ENCODE measurements around the gene PHKG1.
"Not testable (repeated sequence)": the region's sequence is repeated elsewhere in the genome, so short reads cannot be mapped to it uniquely, and the experiment has no call there.

The PHKG1 gene

GRCh38 chr7:56092789-56093531 lies at the start of gene PHKG1:
TSS of gene PHKG1 (minus strand) at chr7:56092952. CDS start at chr7:56088941, 4,011 bp downstream.
- peak; percentile 87 for DNase-seq (ENCODE audit: low spot score)

DNA sequence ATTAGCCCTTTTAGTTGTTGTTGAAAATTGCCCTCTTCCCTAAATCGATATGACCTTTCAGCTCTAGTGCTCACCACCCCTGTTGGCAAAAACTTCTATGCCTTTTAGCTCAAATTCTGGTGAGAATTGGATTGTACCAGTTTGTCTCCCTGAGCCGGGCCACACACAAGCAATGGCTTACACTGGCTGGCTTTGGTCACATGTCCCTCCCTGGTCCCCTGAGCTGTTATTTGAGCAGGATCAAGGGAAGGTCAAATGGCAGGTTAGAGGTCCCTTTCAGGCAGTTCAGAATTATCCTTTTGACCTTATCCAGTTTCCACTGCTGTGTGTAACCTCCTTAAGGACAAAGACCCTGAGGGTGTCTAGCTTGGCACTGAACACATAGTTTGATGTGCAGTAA lies 38.3 kb upstream of the PHKG1 start:
- not testable (repeated sequence) for DNase-seq (ENCODE audit: low spot score)

DNA sequence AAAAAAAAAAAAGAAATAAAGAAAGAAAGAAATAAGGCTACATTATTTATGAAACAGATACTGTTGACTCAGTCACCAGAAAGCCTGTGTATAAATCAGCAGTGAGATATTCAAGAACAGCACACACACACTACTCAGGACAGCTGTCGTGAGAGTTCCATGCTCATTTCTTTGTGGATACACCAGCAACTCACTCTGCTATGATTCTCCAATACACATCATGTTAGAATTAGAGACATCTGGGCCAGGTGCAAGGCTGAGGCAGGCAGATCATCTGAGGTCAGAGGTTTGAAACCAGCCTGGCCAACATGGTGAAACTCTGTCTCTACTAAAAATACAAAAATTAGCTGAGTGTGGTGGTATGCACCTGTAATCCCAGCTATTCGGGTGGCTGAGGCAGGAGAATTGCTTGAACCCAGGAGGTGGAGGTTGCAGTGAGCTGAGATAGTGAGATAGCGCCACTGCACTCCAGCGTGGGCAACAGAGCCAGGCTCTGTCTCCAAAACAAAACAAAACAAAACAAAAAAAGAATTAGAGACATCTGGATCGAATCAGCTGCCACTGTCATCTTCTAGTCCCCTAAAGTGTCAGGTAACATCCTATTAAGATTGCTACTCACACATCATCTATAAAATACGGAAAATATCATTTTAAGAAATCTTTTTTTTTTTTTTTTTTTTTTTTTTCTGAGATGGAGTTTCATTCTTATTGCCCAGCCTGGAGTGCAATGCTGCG lies 34.7 kb upstream of the PHKG1 start:
- no peak for DNase-seq (ENCODE audit: low spot score)

GRCh38 chr7:56125831-56126230 lies 33.1 kb upstream of the PHKG1 start:
- no peak for DNase-seq (ENCODE audit: low spot score)

- no peak for DNase-seq (ENCODE audit: low spot score)
Measured at GRCh38 chr7:56124981-56125380, 32.2 kb upstream of the PHKG1 start.

GRCh38 chr7:56121440-56121839 lies 28.7 kb upstream of the PHKG1 start:
- no peak for DNase-seq (ENCODE audit: low spot score)

- DNase-seq (ENCODE audit: low spot score): no peak
Measured at GRCh38 chr7:56115852-56116538, 23.2 kb upstream of the PHKG1 start, which contains the start of gene NUPR2. TSS of gene NUPR2 (minus strand) at chr7:56116417. CDS start at chr7:56116314, 103 bp downstream.

GRCh38 chr7:56112244-56112643 lies 19.5 kb upstream of the PHKG1 start:
- DNase-seq (ENCODE audit: low spot score): not testable (repeated sequence)

DNA sequence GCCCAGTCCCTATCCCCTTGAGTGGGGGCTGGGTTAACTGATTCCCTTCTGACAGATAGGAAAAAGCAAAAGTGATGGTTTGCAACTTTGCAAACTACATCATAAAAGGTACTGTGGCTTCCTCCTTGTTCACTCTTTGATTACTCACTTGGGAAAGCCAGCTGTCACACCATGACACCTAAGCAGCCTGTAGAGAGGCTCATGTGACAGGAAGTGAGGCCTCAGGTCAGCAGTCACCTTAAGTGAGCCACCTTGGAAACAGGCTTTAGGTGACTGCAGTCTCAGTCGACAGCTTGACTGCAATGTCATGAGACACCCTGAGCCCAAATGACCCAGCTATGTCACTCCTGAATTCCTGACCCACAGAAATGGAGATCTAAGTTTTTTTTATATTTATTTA lies 17.9 kb upstream of the PHKG1 start:
- no peak for DNase-seq (ENCODE audit: low spot score)

GRCh38 chr7:56107954-56108258 lies 15.2 kb upstream of the PHKG1 start:
- no peak for DNase-seq (ENCODE audit: low spot score)

DNA sequence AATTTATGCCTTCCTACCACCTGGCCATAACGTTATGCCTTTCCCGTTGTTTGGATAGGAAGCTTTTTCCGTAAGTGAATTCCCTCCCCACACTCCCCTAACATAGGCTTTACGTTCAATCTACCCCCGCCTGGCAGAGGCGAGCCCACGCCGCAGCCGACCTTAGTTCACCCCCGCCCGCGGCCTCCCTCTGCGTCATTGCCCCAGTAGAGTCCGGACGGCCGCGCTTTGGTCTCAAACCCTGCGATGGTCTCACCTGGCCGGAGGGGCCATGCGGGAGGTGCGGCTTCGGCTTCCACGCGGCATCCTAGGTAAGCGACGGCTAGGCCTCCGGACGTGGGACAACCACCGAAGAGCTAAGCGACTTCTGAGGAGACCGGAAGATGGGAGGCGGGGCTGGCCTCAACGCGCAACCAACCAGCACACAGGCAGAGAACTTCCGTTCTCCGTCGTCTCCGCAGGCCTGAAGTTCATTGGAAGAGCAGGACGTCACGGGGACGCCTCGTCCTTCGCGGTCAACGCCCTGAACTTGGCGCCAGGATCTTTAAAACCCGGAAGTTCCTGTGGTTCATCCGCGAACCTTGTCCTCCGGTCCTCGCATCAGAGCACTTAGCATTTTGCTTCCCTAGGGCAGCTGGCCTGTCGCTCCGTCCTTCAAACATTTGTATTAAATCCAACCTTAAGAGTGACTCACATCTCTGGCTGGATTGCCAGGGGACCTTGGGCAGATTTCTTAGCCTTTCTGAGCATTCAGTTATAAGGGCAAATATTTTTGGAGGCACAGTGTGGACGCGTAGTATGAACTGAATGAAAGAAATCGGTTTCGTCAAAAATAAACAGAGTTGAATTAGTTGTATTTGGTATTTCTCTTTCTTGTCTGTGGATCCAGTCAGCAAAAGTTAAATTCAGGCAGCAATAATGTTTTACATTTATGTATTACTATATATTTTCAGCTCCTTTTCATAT lies 13.6 kb upstream of the PHKG1 start, which contains the start of gene CHCHD2:
TSS of gene CHCHD2 (minus strand) at position 369 of the 966 bp plus-strand sequence. CDS start at position 306, 63 bp downstream.
- peak; percentile 94 for DNase-seq (ENCODE audit: low spot score)

DNA sequence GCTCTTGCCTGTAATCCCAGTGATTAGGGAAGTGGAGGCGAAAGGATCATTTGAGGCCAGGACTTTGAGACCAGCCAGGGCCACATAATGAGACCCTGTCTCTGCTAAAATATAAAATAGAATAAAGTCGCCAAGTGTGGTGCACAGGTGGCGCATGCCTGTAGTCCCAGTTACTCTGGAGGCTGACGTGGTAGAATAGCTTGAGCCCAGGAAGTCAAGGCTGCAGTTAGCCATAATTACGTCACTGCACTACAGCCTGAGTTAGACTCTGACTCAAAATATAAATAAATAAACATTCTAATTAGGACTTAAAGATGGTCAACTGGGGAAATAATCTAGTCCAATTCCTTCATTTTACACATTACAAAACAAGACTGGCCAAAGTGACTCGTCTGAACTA lies 12.8 kb upstream of the PHKG1 start:
- DNase-seq (ENCODE audit: low spot score): no peak

GRCh38 chr7:56104138-56104537 lies 11.4 kb upstream of the PHKG1 start:
- not testable (repeated sequence) for DNase-seq (ENCODE audit: low spot score)

DNA sequence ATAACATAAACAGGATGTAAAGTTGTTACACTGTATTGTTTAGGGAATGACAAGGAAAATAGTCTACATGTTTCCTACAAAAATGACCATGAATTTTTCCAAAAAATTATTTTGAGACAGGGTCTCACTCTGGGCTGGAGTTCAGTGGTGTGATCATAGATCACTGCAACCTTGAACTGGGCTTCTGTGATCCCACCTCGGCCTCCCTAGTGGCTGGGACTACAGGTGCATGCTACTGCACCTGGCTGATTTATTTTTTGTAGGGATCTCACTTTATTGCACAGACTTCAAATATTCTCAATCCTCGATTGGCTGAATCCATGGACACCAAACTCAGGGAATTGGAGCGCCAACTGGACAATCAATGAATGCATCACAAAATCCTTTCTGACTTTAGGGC lies 6.9 kb upstream of the PHKG1 start:
- no peak for DNase-seq (ENCODE audit: low spot score)

DNA sequence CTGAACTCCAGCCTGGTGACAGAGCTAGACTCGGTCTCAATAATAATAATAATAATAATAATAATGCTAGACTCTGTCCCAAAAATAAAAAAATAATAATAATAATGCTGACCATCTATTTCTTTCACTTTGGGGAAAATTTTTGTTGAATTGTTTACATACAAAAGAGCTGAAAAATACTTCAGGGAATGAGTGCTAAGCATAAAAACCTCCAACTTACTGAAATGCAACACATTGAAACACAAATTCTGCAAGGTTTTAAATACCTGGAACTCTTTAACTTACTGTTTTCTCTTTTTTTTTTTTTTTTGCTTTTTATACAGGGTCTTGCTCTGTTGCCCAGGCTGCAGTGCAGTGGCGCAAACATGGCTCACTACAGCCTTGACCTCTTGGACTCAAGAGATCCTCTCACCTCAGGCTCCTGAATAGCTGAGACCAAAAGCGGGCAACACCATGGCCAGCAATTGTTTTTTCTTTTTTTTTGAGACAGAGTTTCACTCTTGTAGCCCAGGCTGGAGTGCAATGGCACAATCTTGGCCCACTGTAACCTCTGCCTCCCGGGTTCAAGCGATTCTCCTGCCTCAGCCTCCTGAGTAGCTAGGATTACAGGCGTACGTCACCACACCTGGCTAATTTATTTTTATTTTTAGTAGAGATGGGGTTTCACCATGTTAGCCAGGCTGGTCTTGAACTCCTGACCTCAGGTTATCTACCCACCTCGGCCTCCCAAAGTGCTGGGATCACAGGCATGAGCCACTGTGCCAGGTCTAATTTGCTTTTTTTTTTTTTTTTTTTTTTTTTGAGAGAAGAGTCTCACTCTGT lies 5.6 kb upstream of the PHKG1 start:
- not testable (repeated sequence) for DNase-seq (ENCODE audit: low spot score)

- no peak for DNase-seq (ENCODE audit: low spot score)
Measured at GRCh38 chr7:56097700-56098099, 4.9 kb upstream of the PHKG1 start.

GRCh38 chr7:56092388-56092787 lies 364 bp downstream of the PHKG1 start:
- DNase-seq (ENCODE audit: low spot score): not testable (repeated sequence)

DNA sequence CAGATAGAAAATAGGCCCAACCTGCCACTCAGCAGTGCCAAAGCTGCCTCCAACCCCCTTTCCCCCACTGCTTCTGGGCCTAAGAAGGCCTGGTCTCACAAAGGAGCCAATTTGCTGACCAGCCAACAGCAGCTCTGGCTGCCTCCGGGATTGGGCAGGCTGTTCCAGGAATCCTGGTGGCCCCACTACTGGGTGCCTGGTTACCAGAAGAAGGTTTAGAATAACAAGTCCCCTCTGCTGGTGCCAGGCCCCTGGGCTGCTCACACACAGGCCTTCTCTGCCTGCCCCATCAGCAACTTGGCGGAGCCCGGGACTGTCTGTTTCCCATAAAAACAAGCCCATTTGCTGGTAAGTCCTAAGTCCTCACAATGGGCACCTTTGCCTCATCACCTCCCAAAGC lies 1.2 kb downstream of the PHKG1 start:
- no peak for DNase-seq (ENCODE audit: low spot score)

- no peak for DNase-seq (ENCODE audit: low spot score)
Measured at GRCh38 chr7:56087445-56087844, 5.3 kb downstream of the PHKG1 start.

- no peak for DNase-seq (ENCODE audit: low spot score)
Measured at GRCh38 chr7:56086761-56087160, 6.0 kb downstream of the PHKG1 start.
